ENCODE results near the gene SART1. TPM values are rescaled to one million over a fixed set of nuclear protein-coding genes. Genes with fewer than 3 reads are reported as not detected.

SART1 gene
- total RNA-seq, 1 donor from 2014 or later, result 26.0 TPM

DNA sequence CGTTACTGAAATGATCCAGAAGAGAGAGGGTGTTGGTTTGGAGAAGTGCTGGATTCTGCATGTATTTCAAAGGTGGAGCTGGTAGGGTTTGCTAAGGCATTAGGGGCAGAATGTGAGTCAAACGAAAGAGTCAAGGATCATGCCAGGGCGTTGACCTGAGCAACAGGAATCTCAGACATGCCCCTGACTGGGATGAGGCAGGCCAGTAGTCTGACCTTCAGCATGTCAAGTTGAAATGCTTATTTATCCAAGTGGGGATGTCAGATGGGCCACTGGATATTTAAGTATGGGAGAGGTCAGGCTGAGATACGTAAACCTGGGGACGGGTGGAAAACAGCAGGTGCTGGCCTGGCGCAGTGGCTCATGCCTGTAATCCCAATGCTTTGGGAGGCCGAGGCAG lies 19.0 kb upstream of the SART1 start:
- intact Hi-C loops (cut with DNase I), result no loop called here
- H3K9me3 ChIP-seq, result no peaks in the 10 kb centered on the region

DNA sequence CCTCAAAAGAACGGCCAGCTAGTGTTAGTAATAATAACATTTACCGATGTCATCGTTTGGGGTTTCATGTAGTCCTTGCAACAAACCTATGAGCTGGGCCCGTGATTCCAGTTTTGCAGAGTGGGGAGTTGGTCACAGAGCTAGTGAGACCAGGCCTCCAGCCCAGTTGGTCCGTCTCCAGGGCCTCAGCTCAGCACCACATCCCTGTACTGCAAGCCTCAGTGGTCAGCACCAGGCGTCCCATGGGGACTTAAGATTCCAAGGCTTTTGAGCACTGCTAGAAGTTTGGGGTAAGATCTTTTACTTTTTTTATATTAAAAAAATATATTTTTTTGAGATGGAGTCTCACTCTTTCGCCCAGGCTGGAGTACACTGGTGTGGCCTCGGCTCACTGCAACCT lies 17.3 kb upstream of the SART1 start:
- Histone ChIP-seq H3K4me3 (no peak overlapping the region), H3K27ac (no peak overlapping the region), H3K36me3 (no peaks in the 10 kb centered on the region), H3K27me3 (no peaks in the 10 kb centered on the region), H3K4me1 (no peaks in the 10 kb centered on the region), H3K9me3 (no peaks in the 10 kb centered on the region)
- intact Hi-C loops (cut with DNase I), result no loop called here
- DNase-seq (ENCODE audit: extremely low spot score in 2 of 2), result no peak
- TF ChIP-seq, protein P1, sequence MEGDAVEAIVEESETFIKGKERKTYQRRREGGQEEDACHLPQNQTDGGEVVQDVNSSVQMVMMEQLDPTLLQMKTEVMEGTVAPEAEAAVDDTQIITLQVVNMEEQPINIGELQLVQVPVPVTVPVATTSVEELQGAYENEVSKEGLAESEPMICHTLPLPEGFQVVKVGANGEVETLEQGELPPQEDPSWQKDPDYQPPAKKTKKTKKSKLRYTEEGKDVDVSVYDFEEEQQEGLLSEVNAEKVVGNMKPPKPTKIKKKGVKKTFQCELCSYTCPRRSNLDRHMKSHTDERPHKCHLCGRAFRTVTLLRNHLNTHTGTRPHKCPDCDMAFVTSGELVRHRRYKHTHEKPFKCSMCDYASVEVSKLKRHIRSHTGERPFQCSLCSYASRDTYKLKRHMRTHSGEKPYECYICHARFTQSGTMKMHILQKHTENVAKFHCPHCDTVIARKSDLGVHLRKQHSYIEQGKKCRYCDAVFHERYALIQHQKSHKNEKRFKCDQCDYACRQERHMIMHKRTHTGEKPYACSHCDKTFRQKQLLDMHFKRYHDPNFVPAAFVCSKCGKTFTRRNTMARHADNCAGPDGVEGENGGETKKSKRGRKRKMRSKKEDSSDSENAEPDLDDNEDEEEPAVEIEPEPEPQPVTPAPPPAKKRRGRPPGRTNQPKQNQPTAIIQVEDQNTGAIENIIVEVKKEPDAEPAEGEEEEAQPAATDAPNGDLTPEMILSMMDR (IDR thresholded peaks at IDR 0.05), result no peak
- no peak for TF ChIP-seq POLR2A (IDR thresholded peaks at IDR 0.05)
- TF ChIP-seq POLR2AphosphoS5 (IDR thresholded peaks at IDR 0.05; ENCODE audit: insufficient read depth in 1 of 2, low read depth in 1 of 2), result no peak

More for the DNA sequence above, 19.0 kb upstream of the SART1 start:
- no peaks in the 10 kb centered on the region for H3K36me3 ChIP-seq
- no peak overlapping the region for H3K27ac ChIP-seq
- no peaks in the 10 kb centered on the region for H3K27me3 ChIP-seq
- no peaks in the 10 kb centered on the region for H3K4me1 ChIP-seq
- H3K4me3 ChIP-seq, result no peak overlapping the region
- no peak for DNase-seq (ENCODE audit: extremely low spot score in 2 of 2)
- no peak for TF ChIP-seq POLR2AphosphoS5 (IDR thresholded peaks at IDR 0.05; ENCODE audit: insufficient read depth in 1 of 2, low read depth in 1 of 2)
- TF ChIP-seq, protein P1 (IDR thresholded peaks at IDR 0.05), result no peak
- TF ChIP-seq POLR2A (IDR thresholded peaks at IDR 0.05), result no peak

DNA sequence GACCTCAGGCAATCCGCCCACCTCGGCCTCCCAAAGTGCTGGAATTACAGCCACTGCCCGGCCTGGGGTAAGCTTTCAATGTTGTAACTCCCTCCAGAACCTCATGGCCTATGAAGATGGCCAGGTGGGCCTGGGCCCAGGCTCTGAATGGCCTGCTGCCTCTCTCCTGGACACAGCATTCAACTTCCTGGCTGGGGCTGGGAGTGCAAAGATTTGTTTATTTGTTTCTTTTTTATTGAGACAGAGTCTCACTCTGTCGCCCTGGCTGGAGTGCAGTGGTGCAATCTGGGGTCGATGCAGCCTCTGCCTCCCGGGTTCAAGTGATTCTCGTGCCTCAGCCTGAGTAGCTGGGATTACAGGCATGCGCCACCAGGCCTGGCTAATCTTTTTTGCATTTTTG lies 16.8 kb upstream of the SART1 start:
- Histone ChIP-seq H3K36me3 (no peaks in the 10 kb centered on the region), H3K4me1 (no peaks in the 10 kb centered on the region), H3K27ac (no peak overlapping the region), H3K9me3 (no peaks in the 10 kb centered on the region), H3K4me3 (no peak overlapping the region), H3K27me3 (no peaks in the 10 kb centered on the region)
- intact Hi-C loops (cut with DNase I), result no loop called here
- DNase-seq (ENCODE audit: extremely low spot score in 2 of 2), result no peak
- no peak for TF ChIP-seq POLR2AphosphoS5 (IDR thresholded peaks at IDR 0.05; ENCODE audit: insufficient read depth in 1 of 2, low read depth in 1 of 2)
- TF ChIP-seq, protein P1 (IDR thresholded peaks at IDR 0.05), result no peak
- no peak for TF ChIP-seq POLR2A (IDR thresholded peaks at IDR 0.05)

- Histone ChIP-seq H3K4me1 (no peaks in the 10 kb centered on the region), H3K27me3 (no peaks in the 10 kb centered on the region), H3K9me3 (no peaks in the 10 kb centered on the region), H3K27ac (no peak within 1 kb of the TSS), H3K4me3 (no peak within 1 kb of the TSS), H3K36me3 (no peaks in the 10 kb centered on the region)
- TF ChIP-seq, protein P1 (IDR thresholded peaks at IDR 0.05), result no peak
- no peak for TF ChIP-seq POLR2AphosphoS5 (IDR thresholded peaks at IDR 0.05; ENCODE audit: insufficient read depth in 1 of 2, low read depth in 1 of 2)
- no peak for DNase-seq (ENCODE audit: extremely low spot score in 2 of 2)
- intact Hi-C loops (cut with DNase I), result no loop called here
These were observed 16.1 kb upstream of the SART1 start, which contains the start of gene TSGA10IP for GRCh38 chr11:65945430-65945911. Gene TSGA10IP, plus strand, starts transcription at chr11:65945480. Its CDS starts 196 bp downstream, at chr11:65945676.

DNA sequence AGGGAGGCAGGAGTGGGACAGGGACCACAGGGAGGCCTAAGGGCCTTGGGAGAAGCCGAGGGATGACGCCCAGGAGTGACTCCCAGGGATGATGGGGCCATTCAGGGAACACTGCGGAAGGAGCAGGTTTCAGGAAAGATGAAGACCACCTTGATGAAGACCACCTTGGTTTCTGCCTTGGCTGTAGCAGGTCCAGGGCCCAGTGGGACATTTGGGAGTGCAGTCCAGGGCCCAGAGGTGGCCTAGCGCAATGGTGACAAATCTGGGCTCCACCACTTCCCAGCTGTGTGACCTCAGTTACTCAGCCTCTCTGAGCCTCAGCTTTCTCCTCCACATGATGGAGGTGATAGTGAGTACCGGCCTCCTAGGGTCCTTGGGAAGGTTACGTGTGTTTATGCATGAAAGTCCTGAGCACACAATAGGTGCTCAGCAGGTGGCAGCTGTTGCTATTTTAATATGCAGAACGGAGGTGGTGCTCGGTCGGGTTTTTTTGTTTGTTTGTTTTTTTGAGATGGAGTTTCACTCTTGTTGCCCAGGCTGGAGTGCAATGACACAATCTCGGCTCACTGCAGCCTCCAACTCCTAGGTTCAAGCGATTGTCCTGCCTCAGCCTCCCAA lies 15.5 kb upstream of the SART1 start:
- Histone ChIP-seq H3K27ac (no peak overlapping the region), H3K4me1 (no peaks in the 10 kb centered on the region), H3K9me3 (no peaks in the 10 kb centered on the region), H3K36me3 (no peaks in the 10 kb centered on the region), H3K4me3 (no peak overlapping the region), H3K27me3 (no peaks in the 10 kb centered on the region)
- no peak for TF ChIP-seq POLR2AphosphoS5 (IDR thresholded peaks at IDR 0.05; ENCODE audit: insufficient read depth in 1 of 2, low read depth in 1 of 2)
- no peak for TF ChIP-seq POLR2A (IDR thresholded peaks at IDR 0.05)
- TF ChIP-seq, protein P1 (IDR thresholded peaks at IDR 0.05), result no peak
- DNase-seq (ENCODE audit: extremely low spot score in 2 of 2), result no peak
- intact Hi-C loops (cut with DNase I), result no loop called here
